Subcutaneous abdominal adipose tissue (tissue), 5 donors: ENCODE measurements around the gene TRRAP.

ENCODE experiments used
- H3K27ac ChIP-seq: one replicate; pipeline ENCODE4 v1.7.0; 2013; ENCODE audit warnings: low read depth, mild to moderate bottlenecking, inconsistent platforms, low read length, moderate library complexity
- H3K27me3 ChIP-seq, 5 donors: one replicate each; pipeline ENCODE4 v1.7.0; 2013; ENCODE audit warnings: low read length in 5 of 5, inconsistent platforms in 1 of 5; ENCODE audit not compliant: control insufficient read depth in 5 of 5, insufficient read depth in 4 of 5
- H3K36me3 ChIP-seq, 5 donors: one replicate each; pipeline ENCODE4 v1.7.0; 2013; ENCODE audit warnings: low read length in 5 of 5; ENCODE audit not compliant: control insufficient read depth in 5 of 5, insufficient read depth in 5 of 5
- H3K4me1 ChIP-seq, 5 donors: one replicate each; pipeline ENCODE4 v1.7.0; 2013; ENCODE audit warnings: low read length in 5 of 5, mild to moderate bottlenecking in 3 of 5, moderate library complexity in 1 of 5; ENCODE audit not compliant: control insufficient read depth in 5 of 5, insufficient read depth in 5 of 5
- H3K4me3 ChIP-seq, 5 donors: one replicate each; pipeline ENCODE4 v1.7.0; 2013; ENCODE audit warnings: low read length in 5 of 5, low read depth in 1 of 5
- H3K9ac ChIP-seq, 5 donors: one replicate each; pipeline ENCODE4 v1.7.0; 2013; ENCODE audit warnings: low read length in 5 of 5, mild to moderate bottlenecking in 4 of 5, moderate library complexity in 3 of 5
- H3K9me3 ChIP-seq, 5 donors: one replicate each; pipeline ENCODE4 v1.7.0; 2013; ENCODE audit warnings: low read length in 5 of 5; ENCODE audit not compliant: control insufficient read depth in 5 of 5
- donor health status: healthy.
- donor health status: healthy.
- donor health status: healthy.
- donor health status: healthy.
- donor health status: healthy.

TRRAP gene

DNA sequence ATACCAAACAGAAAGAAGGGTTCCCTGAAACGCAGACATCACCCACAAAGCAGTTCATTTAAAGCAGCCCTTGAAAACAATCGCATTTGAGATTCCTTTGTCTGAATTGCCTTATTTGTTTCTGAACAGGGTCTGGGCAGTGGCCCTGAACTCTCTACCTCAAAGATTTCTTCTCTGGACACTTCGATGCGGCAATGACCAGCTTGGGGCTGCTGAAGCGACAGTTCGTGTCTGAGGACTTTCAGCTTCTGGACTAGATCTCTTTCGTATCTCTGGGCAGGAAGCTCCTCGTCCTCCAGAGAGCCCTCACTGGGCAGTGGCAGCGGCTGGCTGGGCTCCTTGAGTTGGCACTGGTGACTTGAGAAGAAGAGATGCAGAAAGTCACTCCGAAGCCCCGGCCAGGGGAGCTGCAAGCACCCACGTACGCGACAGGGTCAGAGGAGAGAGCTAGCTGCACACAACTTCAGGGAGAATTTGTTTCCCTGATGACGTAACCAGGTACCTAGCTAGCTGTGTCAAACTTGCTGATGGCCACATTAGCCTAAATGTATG is 169.3 kb downstream of the TRRAP start:
- Histone ChIP-seq H3K9ac (no peak overlapping the region), H3K36me3 (peaks cover 40 to 90% (median 80%) of the 10 kb centered on the region in 5 donors), H3K27ac (no peak overlapping the region), H3K9me3 (no peaks in the 10 kb centered on the region), H3K4me1 (peaks cover 0 to 5% (median 3%) of the 10 kb centered on the region in 5 donors), H3K4me3 (no peak overlapping the region), H3K27me3 (no peaks in the 10 kb centered on the region)

DNA sequence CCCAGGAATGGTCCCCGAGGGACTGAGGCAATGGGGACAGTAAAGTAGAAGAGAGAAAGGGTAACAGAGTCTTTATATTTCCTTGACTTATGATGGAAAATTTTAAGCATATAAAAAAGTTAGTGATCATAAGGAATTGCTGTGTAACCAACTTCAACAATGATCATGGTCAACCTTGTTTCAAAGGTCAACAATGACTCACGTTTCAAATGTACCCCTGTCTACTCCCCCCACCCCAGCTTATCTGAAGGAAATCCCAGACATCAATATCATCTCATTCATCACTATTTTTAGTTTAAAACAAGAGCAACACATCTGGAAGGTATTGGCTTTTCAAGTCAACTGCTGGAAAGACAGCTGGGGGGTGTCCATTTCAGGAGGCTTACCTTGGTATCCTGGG is 172.6 kb downstream of the TRRAP start:
- Histone ChIP-seq H3K9ac (no peak overlapping the region), H3K27ac (no peak overlapping the region), H3K27me3 (no peaks in the 10 kb centered on the region), H3K36me3 (peaks cover 33 to 87% (median 77%) of the 10 kb centered on the region in 5 donors), H3K9me3 (no peaks in the 10 kb centered on the region), H3K4me3 (no peak overlapping the region), H3K4me1 (peaks cover 0 to 3% (median 0%) of the 10 kb centered on the region in 5 donors)

DNA sequence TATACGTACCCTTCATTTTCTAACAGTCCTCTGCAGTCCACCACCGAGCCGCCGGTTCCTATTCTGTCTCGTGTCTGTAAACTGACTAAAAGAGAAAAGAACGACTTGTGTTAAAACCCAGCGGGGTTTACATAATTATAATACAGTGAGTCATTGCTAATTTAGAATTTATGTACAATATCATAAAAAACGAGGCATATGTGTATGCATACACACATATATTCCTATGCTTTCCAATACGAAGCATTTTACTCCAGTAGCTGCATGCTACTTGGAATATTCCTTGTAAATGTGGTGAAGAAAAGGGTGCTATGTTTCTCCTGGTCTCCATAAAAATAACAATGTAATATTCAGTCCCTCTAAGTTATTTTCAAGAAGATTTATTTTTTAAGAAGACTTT is 176.4 kb downstream of the TRRAP start:
- no peak overlapping the region for H3K27ac ChIP-seq

DNA sequence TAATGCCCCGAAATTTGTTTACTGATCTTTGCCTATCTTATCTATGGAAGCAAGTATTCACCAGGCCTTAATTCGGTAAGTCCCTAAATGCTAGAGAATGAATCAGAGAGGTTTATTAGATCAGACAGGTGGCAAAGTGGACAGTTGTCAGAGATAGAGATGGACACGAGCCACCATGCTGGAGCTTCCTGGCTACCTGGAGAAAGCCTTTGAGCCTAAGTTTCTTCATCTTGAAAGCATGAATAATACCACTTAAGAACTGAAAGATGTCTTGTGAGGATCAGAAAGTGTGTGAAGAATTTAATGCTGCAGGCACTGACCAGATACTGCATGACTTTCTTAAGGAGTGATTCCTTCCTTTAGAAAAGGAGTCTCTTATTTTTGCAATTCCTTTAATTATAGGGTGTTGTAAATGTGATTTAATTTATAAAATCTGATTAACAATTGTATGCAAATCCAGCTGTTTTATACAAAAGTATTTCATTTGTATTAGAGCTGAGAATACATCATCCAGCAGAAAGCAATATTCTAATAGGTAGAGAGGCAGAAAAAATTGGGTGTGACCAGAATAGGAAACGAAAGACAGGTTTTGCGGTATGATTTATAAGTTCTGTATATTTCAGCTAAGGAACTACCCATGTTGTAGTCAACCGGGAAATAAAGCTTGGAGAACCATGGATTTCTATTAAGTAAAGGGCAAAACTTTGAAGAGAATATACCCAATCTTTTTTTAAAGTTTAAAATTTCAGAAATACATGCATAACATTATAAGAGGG is 182.9 kb downstream of the TRRAP start:
- no peaks in the 10 kb centered on the region for H3K9me3 ChIP-seq
- H3K27ac ChIP-seq = no peak overlapping the region
- peaks cover 5 to 24% (median 13%) of the 10 kb centered on the region in 5 donors for H3K36me3 ChIP-seq
- H3K9ac ChIP-seq = no peak overlapping the region
- peaks cover 0 to 2% (median 0%) of the 10 kb centered on the region in 5 donors for H3K4me1 ChIP-seq
- no peaks in the 10 kb centered on the region for H3K27me3 ChIP-seq
- no peak overlapping the region for H3K4me3 ChIP-seq

More for the DNA sequence above, 176.4 kb downstream of the TRRAP start:
- H3K4me3 ChIP-seq = no peak overlapping the region
- H3K36me3 ChIP-seq = peaks cover 26 to 77% (median 67%) of the 10 kb centered on the region in 5 donors
- H3K27me3 ChIP-seq = no peaks in the 10 kb centered on the region
- H3K9me3 ChIP-seq = no peaks in the 10 kb centered on the region
- no peak overlapping the region for H3K9ac ChIP-seq
- no peaks in the 10 kb centered on the region for H3K4me1 ChIP-seq
